Iris pigment epithelial cell (primary cell): ENCODE data around the gene HIPK2.
"Not testable (repeated sequence)": the region's sequence is repeated elsewhere in the genome, so short reads cannot be mapped to it uniquely, and the experiment has no call there.

Experiments
- DNase-seq: peaks from one replicate; pipeline ENCODE4 v3.0.0-alpha.2; 2011; ENCODE audit warnings: low read depth

HIPK2 gene

DNA sequence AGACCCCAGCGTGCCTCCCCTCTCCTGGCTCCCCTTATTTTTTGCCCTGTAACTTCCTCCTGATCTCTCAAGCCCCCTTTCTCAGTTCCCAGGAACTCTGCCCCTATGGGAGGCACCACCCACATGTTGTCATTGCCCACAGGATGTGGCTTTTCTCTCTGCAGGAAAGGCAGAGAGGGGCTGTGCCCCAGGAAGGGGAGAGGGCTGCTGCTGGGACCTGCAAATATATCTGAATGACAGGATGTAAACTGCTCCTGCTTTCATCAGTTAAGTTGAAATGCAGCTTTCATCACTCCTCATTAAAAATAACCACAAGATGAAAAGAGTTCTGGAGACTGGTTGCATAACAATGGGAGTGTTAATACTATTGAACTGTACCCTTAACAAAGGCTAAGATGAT, 151.0 kb downstream of the HIPK2 start:
- no peak for DNase-seq

DNA sequence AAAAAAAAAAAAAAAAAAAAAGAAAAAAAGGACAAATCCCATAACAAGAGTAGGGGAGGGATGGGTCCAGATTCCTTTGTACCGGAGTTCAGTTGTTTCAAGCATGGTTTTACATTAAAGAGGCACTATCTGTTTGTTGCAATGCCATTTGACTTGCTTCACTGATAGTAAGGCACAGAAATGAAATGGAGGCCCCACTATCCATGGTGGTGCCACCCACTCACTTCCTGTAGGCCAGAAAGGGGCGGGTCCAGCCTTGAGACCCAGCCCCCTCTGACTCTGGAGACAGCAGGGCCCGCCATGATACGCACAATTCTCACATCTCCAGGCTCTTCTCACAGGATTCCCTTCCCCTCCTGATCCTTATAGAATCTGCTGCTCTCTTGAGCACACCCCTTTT, 154.3 kb downstream of the HIPK2 start:
- DNase-seq, result peak; percentile 24

DNA sequence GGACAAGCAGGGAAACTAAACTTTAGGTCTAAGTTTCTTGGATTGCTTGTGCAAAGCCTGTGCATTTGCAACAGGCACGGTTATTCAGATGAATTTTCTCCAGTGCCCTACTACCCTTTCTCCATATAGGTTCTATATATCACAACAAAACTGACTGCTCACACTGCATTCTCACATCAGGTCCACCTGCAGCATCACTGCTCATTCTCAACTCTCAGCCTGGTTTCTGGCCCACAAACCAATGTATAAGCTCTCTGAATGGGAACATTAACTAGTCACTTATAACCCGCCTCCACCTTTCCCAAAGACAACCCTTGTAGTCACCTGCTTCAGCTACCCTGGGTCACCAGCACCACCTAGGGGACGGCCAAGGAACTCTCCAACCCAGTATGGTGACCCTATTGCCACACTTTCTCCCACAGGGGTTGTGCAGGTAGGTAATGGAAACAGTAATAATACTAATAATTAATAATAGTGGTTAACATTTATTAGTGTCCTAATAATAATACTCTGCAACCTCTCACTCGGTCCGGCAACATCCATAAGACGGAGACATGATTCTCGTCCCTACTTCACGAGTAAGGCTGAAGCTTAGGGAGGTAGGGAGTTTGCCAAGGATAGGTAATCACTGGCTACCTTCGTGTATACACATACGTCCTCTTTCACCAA, 157.0 kb downstream of the HIPK2 start:
- DNase-seq, result peak; percentile 28

DNA sequence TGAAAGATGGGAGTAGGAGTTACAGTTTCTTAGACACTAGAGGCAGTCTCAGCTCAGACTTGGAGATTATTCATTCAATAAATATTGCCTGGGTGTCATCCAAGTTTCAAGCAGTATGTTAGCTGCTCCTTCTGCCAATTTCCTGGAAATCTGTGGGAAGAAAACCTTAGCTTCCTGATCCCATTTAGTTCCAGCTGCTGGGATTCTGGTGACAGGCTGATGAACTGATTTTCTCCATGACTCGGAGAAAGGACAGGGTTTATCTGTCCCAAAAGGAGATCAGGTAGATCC, 158.5 kb downstream of the HIPK2 start:
- peak; percentile 56 for DNase-seq

DNA sequence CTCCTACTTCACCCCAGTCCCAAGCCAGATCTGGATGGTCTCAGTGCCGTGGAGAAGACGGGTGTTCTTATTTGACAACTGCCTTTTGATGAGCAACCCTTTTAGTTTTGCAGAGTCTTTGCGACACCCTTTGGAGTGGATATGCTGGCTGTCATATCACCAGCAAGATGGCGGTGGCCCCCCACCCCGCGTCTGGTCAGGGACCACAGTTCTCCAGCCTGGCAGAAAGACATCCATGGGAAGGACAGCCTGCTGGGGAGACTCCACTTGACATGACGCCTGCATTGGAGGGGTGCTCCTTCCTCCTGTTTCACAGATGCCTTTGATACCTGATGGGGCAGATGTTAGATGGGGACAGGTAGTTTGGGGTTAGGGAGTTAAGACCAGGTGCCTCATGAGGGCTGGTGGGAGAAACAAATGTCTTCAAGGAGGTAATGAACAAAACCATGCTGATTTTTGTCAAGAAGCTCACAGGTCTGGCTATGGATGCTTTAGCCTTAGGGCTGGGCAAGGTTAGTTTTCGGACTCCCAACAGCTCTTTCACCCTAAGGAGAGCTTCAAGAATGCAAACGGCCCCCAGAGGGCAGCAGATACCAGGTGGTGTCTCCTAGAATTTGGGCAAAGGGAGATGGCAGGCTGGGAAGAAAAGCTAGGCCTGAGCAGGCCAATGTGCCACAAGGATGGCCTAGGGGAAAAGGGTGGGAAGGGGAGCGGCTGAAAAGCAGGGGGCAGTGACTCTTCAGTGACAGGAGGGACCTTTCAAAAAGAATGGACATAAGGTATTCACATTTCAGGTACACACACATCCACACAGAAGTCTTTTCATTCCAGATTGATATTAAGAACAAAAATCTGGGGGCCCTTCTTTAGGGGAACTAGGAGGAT, 159.1 kb downstream of the HIPK2 start:
- DNase-seq, result no peak

DNA sequence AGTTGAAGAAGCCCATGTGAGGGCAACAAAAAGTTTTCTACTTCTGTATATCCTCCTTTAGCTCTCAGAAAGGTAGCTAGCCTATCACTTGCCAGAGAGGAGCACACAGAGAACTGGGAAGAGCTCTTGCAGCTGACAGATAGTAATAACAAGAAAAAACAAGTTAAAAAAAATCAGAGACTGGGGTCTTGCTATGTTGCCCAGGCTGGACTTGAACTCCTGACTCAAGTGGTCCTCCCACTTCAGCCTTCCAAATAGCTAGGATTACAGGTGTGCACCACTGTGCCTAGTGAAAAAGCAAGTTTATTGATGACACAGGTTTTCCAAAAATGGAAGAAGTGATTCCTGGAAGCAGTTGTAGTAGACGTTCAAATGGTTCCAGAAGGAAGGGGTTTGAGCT, 160.7 kb downstream of the HIPK2 start:
- no peak for DNase-seq

DNA sequence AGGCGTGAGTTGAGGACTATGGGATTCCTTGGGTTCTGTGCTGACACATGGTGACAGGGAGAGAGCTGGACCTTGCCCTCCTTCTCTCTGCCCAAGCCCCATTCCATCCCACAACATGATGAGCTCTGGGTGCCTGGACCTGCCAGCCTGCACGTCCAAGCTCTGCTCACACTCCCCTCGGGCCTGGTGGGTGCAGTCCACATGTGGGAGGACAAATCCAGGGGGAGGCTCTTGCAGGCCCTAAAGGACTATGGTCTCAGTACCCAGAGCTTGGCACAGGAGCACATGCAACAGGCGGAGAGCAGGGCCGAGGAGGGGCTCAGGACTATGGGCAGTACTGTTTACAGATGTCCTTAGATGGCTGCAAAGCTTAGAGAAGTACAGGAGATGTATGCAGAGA, 162.9 kb downstream of the HIPK2 start:
- no peak for DNase-seq

DNA sequence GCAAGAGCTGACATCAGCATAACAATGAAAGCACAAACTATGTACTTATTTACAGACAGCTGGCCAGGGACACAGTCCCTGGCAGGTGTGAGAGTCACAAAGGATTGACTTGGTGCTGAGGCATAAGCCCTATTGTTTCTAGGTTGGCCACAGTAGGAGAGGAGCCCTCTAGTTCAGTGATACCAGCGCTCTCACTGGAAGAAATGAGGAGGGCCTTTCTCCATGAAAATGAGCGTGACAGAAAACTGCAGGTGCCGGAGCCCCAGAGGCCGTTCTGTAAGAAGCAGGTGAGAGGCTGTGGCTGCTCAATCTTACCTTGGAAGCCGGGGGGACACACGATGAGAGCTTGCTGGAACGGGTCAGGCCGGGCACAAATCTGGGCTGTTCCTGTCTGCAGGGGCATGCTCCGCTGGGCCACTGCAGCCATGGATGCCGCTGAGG, 163.8 kb downstream of the HIPK2 start:
- DNase-seq, result no peak

DNA sequence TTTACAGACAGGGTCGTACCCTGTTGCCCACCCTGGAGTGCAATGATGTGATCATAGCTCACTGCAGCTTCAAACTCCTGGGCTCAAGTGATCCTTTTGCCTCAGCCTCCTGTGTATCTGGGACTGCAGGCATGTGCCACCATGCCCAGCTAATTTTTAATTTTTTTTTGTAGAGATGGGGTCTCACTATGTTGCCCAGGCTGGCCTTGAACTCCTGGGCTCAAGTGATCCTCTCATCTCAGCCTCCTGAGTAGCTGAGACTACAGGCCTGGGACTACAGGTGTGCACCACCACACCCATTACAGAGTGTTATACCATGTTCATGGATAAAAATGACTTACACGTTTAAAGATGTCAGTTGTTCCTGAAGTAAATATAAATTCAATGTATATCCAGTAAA, 166.2 kb downstream of the HIPK2 start:
- DNase-seq, result not testable (repeated sequence)

DNA sequence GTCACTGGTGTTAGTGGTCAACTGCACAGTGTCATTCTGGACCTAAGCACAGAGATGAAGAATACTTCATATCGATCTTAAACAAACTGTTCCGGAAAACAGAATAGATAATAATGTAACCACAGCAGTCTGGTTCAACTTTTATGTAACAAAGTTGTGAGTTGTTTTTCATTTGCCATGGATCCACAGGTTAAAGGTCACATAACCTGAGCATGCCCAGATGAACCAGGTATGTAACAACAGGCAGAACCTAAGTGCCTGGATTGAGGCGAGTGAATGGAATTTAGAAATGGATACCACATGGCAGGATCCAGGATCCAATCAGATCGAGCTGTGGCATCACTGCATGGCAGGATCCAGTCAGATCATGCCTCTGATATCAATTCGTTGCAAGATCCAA, 167.2 kb downstream of the HIPK2 start:
- DNase-seq, result no peak

DNA sequence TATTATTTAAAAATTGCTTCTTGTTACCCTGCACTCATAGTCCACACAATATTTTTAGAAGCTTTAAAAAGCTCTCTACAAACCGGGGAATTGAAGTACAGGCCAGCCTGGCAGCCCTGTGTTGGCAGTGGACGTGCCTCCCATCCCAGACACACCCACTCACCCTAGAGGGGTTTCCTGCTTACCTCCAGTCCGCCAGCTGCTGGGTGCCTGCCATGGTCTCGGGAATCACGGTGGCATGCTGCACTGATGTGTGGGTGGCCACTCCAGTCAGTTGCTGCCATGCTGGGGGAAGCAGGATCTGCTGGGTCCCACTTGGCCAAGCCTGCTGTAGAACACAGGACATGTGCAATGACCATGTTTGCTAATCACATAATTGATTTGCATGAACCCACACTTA, 173.9 kb downstream of the HIPK2 start:
- DNase-seq, result no peak

DNA sequence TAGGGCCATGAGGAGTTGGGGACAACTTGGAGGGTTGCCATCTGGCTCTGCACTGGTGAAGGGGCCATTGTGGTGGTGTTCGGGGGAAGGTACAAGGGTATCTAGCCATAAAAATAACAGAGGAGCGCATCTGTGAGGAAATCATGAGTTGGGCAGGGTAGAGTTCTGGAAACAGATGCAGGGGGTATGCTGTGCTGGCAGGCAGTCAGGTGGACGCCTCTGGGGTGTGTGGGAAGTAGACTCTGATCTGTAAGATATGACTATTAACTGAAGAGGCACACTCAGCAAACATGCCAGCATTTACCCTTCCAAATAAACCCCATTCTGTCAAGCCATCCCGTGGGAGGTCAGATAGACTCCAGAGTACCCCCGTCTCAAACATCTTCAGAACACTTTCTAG, 174.5 kb downstream of the HIPK2 start:
- no peak for DNase-seq

DNA sequence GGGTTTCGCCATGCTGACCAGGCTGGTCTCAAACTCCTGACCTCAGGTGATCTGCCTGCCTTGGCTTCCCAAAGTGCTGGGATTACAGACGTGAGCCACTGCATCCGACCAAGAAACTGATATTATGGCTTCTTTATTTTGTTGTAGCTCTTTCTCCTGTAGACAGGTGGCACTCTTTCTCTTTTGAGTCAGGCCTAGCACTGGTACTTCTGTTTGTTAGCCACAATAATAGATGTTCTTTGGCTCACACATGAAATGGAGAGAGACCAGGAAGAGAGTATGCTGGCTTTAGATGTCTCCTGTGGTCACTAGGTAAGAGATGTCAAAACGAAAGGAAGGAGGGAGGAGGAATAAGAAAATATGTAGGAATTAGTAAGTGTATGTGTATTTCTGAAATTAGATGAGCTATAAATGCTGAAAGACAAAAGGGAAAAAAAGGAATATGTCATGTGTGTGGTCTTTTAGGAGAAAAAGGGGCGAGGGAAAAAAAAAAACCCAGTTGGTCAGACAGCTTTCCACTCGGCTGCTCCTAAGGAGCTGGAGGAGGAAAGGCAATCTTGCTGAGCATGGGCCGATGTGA, 175.6 kb downstream of the HIPK2 start:
- peak; percentile 43 for DNase-seq

DNA sequence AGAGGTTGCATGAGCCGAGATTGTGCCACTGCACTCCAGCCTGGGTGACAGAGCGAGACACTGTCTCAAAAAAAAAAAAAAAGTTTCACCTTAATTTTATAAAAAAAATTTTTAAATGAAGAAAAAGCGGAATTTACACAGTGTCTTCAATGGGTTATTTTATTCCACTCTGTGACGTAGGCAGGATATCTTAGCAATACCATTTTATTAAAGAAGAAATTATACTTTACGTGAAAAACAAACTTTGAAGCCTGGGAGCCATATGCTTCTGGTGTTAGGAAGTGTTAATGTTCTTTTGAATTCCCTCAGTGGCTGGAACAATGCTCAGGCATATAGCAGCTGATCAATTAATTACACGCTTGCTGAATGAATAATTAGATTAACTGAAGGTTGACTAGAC, 176.6 kb downstream of the HIPK2 start:
- no peak for DNase-seq

DNA sequence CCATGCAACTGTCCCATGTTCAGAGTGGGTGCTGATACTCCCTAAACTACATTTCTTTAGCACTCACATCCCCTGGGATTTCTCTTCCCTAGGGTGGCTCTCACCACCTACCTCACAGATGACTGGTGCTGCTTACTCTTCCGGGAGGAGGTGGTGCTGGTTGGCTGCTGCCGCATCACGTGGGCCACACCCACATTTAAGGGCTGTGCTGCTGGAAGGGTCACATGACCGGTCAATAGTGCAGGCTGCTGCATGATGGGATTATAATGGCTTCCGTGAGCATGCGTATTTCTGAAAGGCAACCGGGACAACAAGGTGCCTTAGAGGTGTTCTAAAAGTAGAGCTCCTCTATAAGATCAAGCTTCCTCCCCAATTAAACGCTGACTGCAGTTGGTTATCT, 177.5 kb downstream of the HIPK2 start:
- no peak for DNase-seq

DNA sequence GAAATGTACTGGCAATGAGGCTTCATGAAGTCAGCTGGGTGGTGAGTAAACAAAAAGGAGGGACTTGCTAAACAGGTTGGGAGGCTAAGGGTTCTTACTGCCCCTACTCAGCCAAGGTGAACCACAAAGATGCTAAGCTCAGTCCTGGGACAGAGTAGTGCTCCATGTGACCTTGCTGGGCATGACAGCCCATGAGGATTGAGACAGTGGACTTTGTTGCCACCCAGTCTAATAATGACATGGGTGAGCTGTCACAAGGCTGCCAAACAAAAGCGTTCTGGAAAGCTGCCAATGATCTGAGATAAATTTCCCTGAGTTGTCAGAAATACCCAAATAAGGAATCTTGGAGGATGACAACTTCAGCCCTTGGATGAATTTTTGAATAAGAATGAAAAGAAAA, 179.2 kb downstream of the HIPK2 start:
- DNase-seq, result no peak

DNA sequence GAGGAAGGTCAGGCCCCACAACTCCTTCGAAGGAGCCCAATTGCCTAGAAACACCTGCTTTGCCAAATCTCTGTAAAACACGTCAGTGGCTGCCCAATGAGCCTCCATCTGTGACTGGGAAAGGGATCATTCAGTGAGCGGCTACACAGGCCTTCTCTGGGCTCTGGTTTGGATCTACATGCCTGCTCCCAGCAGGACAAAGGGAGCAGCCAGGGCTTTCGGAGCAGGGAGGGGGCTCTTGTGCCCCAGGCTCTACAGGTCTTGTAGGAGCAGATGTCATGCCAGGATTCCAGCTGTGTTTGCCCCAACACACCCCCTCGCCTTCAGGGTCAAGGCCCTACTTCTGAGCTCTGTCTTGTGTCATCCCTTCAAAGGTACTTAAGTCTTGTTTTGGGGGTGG, 180.8 kb downstream of the HIPK2 start:
- DNase-seq, result no peak

DNA sequence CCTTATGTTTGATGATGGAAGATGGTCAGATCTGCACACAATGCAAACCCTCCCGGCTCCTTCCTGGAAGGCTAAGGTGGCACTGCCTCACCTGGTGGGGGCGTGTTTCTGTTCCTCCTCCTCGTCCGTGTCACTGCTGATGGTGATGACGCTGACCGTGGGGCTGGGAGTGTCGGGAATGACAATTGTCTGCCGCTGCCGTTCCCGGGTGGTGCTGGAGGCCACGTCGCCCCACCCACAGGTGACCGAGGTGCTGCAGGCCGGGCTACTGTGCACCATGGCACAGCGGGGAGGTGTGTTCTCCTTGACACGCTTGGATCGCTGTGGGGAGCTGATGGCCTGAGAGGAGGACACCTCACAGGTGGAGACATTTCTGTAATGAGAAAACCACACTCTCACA, 181.2 kb downstream of the HIPK2 start:
- no peak for DNase-seq

DNA sequence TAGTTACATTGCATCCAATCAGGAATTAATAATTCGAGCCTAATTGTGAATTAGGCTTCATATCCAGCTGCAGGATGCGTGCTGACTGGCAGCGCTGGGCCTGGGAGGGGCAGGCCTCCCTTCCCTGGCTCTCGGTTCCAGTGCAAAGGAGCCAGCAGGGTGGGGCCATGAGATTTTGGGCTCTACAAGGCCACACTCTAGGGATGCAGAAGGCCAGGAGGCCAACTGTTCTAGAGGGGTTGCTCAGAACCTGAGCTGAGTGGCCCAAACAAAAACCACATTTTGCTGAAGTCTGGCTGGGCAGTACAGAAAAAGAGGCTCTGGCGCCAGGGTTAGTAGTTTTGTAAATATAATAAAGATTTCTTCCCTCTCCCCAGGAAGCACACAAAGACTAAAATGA, 182.0 kb downstream of the HIPK2 start:
- no peak for DNase-seq

DNA sequence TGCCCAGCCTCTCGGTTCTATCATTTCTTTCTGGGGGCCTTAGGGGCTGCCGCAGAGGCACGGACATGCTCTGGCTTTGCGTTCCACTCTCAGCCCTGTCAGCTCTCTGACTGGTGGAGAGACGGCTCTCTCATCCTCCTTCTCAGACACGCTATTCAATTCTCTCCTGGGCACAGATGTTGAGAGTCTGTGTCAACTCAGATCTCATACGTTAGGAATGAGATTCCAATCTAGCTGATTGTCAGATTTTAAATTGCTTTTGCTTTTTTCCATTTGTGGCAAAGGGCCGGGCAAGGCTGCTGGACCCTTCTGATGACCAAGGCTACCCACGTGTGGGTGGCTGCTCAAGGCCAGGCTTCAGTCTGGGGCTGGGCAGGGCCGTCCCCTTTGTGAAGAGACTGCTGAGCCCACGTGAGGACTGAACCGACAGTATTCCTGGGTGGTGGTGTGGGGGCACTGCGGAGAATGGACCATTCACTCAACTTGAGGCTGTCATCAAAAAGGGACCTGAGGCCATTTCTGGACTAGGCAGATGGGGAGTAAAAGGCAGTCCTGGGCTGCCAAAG, 182.8 kb downstream of the HIPK2 start:
- DNase-seq, result no peak

DNA sequence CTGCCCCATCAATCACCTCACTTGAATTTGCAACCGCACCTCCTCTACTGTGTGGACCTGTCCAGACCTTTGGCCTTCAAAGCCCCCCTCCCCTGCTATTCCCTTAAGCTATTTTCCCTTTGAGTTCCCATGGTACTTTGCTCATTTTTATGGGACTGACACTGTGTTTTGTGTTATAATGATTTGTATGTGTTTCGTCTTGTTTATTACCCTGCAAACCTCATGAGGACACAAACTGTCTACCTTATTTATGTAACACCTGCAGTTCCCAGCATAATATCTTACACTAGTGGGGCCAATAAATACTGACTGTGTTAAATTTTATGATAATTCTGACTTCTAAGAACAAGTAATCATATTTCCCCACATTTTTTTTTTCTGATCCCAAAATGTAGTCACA, 183.7 kb downstream of the HIPK2 start:
- no peak for DNase-seq

DNA sequence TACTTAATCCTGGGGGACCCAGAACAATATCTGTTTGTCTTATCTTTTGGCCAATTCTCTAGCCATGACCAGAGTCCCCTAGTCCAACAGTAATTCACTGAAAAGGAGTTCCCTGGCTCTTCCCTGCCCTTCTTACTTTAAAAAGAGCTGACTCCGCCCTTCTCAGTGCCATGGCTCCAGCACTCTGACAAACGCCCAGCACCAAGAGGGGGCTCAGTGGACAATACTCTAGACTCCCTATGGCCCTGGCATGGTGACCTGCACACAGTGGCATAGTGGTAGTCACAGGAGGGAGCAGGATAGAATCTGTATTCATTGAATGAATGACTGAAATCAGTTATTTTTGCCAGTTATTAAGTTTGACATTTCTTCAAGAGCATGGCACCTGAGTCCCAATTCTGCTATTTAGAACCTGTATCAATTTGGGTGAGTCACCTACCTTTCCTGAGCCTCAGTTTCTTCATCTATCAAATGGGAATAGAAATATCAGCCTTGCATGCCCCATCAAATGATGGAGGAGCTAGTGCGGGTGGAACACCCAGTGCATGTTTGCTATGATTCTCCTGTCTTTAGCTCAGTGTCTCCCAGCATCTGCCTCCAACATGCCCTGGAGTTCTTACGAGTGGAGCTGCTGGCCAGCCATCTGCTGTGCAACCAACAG, 184.9 kb downstream of the HIPK2 start:
- no peak for DNase-seq
